HG03066 (cell line): ENCODE measurements around the gene C2orf42.
"Not testable (repeated sequence)": the region's sequence is repeated elsewhere in the genome, so short reads cannot be mapped to it uniquely, and the experiment has no call there.

Experiments
- ATAC-seq: cut with Tn5 transposase; IDR thresholded peaks from one replicate; pipeline ENCODE4 v1.9.1; 2021; ENCODE audit warnings: low read depth; ENCODE audit not compliant: unreplicated experiment

The C2orf42 gene

GRCh38 chr2:70181363-70181956 lies 9.4 kb downstream of the C2orf42 start:
- ATAC-seq, result peak; percentile 71

DNA sequence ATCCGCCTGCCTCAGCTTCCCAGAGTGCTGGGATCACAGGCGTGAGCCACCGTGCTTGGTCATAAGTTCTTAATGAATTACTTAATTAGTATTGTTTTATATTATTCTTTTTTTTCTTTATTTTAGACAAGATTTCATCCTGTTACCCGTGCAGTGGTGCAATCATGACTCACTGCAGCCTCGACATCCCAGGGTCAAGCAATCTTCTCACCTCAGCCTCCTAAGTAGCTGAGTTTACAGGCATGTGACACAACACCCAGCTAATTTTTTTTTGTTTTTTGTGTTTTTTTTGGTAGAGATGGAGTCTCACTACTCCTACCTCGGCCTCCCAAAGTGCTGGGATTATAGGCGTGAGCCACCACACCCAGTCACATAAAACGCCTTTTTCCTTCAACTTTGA lies 17.3 kb downstream of the C2orf42 start:
- ATAC-seq, result no peak

GRCh38 chr2:70169654-70170245 lies 21.1 kb downstream of the C2orf42 start:
- not testable (repeated sequence) for ATAC-seq

DNA sequence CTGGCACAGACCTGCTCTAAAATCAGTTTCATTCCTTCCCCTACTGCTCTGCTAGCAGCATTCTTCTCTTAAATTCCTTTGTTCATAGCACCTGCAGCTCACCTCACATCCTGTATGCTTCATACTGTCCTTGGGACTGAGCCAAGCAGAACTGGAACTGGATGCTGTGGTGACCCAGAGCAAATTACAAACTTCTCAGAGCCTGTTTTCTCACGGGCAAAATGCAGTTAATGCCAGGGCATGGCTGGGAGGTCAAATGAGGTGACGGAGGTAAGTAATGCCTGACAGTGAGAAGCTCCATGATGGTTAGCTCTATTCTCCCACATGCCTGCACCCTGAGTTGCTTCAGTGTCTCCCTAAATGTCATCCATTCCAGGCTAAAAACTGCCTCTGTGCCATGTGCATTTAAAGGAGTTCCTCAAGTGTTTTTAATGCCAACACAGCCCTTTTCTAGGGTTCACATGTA lies 29.7 kb downstream of the C2orf42 start:
- ATAC-seq, result peak; percentile 96

- ATAC-seq, result no peak
Measured at GRCh38 chr2:70160545-70160944, 30.3 kb downstream of the C2orf42 start.

DNA sequence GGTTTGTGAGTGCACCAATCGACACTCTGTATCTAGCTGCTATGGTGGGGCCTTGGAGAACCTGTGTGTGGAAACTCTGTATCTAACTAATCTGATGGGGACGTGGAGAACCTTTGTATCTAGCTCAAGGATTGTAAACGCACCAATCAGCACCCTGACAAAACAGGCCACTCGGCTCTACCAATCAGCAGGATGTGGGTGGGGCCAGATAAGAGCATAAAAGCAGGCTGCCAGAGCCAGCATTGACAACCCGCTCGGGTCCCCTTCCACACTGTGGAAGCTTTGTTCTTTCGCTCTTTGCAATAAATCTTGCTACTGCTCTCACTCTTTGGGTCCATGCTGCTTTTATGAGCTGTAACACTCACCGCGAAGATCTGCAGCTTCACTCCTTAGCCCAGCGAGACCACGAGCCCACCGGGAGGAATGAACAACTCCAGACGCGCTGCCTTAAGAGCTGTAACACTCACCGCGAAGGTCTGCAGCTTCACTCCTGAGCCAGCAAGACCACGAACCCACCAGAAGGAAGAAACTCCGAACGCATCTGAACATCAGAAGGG lies 41.6 kb downstream of the C2orf42 start:
- not testable (repeated sequence) for ATAC-seq

- ATAC-seq, result not testable (repeated sequence)
Measured at GRCh38 chr2:70148211-70148760, 42.5 kb downstream of the C2orf42 start.

DNA sequence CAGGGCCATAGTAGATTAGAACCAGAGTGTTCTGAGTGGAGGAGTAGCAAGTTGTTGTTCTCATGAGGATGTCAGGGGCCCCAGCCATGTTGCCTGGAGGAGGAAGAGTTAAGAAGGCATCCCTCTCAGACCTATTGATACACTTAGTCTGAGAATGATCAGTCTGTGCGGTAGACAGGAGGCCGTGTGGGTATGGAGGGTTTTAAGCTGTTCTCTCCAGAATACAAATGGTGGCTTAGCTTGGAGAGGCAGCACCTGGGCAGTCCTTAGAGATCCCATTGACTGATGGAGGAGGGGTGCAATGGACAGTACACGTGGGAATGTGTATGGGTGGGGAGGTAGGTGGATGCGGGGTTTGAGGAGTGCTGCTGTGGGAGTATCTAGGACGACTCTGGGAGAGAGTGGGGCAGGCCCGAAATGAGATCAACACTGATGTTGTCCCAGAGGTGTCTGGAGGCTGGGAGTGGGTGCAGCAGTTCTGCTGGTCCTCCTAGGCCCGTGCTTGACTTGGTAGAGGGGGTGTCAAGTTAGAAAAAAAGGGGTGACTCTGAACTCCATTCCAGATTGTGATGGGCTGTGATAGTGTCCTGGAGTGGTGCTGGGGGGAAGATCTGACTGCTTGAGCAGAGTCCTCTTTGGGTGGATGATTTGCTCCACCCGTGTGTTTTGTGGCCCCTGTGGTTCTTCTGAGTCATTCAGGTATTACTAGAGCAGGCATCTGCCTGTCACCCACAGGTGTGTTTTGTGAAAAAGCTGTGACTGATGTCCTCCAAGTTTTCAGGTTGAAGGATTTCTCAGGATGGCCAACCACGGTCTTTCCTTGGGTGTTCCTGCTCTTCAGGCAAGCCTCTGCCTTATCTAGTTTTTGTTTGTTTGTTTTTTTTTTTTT lies 44.7 kb downstream of the C2orf42 start:
- no peak for ATAC-seq

- no peak for ATAC-seq
Measured at GRCh38 chr2:70145144-70145490, 45.7 kb downstream of the C2orf42 start.

DNA sequence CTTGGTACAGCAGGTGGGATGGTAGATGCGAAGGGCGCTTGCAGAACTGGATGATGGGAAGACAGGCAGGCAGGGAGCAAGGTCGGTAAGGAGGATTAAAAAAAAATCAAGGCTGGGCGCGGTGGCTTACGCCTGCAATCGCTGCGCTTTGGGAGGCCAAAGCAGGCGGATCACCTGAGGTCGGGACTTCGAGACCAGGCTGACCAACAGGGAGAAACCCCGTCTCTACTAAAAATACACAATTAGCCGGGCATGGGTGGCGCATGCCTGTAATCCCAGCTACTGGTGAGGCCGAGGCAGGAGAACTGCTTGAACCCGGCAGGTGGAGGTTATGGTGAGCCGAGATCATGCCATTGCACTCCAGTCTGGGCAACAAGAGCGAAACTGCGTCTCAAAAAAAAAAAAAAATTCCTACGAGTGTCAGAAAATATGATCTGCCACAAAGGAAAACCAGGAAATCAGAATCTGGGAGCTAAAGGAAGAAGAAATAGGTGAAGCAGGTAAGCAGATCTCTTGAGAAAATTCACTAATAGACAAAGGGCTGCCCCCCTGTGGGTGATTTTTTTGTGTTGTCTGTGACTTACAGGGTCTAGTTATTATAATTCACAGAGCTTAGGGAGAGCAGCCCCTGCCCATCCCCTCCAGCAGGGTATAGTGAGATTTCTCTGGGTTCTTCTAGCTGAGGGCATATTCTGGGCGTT lies 46.2 kb downstream of the C2orf42 start:
- no peak for ATAC-seq

DNA sequence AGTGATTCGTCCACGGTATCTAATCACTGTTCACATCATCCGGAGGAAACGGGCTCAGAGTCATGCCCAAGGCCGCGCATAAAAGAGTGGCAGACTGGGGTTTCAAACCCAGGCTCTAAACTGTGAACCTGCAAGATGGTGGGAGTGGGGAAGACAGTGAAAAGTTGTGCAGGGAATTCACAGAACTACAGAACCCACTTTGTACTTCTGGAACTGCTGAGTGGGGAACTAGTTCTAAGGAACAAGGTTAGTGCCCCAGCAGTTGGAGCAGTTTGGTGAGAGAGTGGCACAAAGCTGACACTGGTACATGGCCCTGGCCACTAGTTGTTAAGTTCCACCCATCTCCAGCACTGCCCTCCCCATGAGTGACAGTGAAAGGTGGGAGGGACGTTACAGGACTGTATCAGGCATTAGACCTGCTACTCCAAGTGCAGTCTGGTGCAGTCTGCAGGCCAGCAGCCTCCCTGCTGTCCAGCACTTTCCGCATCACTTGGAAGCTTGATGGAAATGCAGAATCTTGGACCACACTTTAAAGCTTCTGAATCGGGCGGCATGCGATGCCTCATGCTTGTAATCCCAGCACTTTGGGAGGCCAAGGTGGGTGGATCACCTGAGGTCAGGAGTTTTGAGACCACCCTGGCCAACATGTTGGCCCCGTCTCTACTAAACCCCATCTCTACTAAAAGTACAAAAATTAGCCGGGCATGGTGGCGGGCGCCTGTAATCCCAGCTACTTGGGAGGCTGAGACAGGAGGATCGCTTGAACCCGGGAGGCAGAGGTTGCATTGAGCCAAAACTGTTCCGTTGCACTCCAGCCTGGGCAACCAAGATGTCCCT lies 47.3 kb downstream of the C2orf42 start:
- ATAC-seq, result no peak

DNA sequence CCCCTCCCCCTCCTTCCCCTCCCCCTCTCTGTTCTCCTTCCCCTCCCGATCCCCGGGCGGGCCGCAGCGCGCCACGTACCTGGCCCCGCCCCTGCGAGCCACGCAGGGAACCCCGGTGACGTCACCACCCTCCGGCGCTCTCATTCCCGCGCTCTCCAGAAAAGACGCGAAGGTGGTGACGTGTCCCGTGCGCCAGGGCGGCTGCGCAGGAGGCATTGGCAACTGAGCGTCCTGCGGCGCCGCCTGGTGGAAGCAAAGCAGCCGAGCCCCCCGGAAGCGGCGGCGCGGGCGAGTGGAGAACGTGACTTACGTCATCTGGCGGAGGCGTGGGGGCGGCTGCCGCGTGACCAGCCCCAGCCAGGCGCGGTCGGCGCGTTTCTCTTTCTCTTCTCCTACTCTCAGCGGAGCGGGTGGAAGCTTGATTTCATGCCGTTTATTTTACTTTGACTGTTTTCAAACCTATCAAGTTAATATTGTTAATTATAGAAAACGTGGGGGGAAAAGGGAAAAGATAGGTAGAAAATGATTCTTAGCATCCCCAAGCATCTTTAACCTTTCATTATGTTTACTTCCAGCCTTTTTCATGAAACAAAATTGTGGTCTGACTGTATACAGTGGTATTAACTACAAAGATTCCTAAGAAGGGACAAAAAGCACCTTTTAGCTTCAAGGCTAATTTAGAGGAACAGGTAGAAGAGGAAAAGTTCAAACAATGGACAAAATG lies 48.1 kb downstream of the C2orf42 start:
- peak; percentile 65 for ATAC-seq

DNA sequence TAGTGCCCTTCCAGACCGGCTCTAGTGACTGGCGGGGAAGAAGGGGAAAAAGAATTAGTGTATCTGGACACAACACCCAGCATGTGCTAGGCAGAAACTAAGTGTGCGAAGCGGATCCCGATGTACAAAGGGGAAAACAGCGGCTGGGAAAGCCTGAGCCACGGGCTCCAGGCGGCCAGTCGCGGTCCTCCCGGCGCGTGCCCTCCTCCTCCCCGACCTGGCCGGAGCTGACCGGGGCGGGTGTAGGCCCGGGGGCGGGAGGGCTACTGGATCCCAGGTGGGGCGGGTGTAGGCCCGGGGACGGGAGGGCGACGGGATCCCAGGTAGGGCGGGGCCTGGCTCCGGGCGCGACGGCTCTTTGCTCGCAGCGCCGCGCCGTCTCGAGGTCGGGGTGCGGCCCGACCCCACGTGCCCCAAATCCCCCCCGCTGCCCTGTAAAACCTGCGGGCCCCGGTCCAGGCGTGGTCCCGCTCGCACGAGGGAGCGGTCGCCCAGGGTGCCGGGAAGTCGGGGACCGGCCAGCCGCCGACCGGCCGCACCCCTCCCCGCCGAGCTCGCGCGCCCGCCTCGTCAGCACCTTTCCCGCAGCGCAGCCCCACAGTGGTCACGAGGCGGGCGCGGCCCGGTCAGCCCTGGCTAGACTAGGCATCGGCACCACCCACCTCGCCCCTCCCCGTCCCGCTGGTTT lies 48.8 kb downstream of the C2orf42 start:
- ATAC-seq, result peak; percentile 32

GRCh38 chr2:70141212-70141901 lies 49.5 kb downstream of the C2orf42 start:
- ATAC-seq, result no peak

GRCh38 chr2:70140791-70141211 lies 50.0 kb downstream of the C2orf42 start:
- no peak for ATAC-seq

GRCh38 chr2:70134323-70134983 lies 56.4 kb downstream of the C2orf42 start:
- ATAC-seq, result not testable (repeated sequence)
